Caco-2 (cell line): ENCODE data around the gene CD81. TPM values are rescaled to one million over a fixed set of nuclear protein-coding genes. Genes with fewer than 3 reads are reported as not detected.

ENCODE experiments used
- BruUV-seq: library from RNA; stranded (reverse); fragments of 400-500 nt; replicated peaks from 2 replicates; lab custom pipeline; 2021; lab: Mats Ljungman, UMichigan
- CTCF ChIA-PET: fragments of 300-600 bp; sonication (Branson Sonifier 250); formaldehyde crosslinking; loops from one replicate; lab custom pipeline; 2022; ENCODE audit warnings: antibody characterized with exemption; lab: Charles Lee
- POLR2A ChIA-PET: fragments of 300-600 bp; sonication (Branson Sonifier 250); formaldehyde crosslinking; loops from one replicate; lab custom pipeline; 2022; ENCODE audit warnings: antibody characterized with exemption; lab: Charles Lee
- DNase-seq, 2 experiments: peaks; one replicate each; pipeline versions ENCODE4 v3.0.0 to v3.0.0-alpha.2; 2020 to 2022
- H3K27me3 ChIP-seq: replicated peaks from 2 replicates; pipeline ENCODE4 v1.6.0; 2011; ENCODE audit warnings: low read length; ENCODE audit not compliant: control insufficient read depth, insufficient read depth
- H3K36me3 ChIP-seq: 2 replicates; pipeline ENCODE4 v1.5.1; 2011; ENCODE audit warnings: low read length; ENCODE audit not compliant: control insufficient read depth, insufficient read depth
- H3K4me1 ChIP-seq: fragments of 250-450 bp; sonication (Bioruptor Pico); 2 replicates; pipeline ENCODE4 v1.5.1; 2020; ENCODE audit warnings: mild to moderate bottlenecking
- H3K4me3 ChIP-seq: 2 replicates; pipeline ENCODE4 v1.5.1; 2011; ENCODE audit warnings: low read depth, mild to moderate bottlenecking, control low read depth, low read length
- H3K9me3 ChIP-seq: fragments of 250-450 bp; sonication (Bioruptor Pico); 2 replicates; pipeline ENCODE4 v1.5.1; 2020; ENCODE audit warnings: mild to moderate bottlenecking, moderate library complexity
- H3K27ac Mint-ChIP-seq: one replicate; pipeline ENCODE4 v1.8.0; 2022; ENCODE audit warnings: mixed read lengths; ENCODE audit not compliant: unreplicated experiment
- H3K27me3 Mint-ChIP-seq: one replicate; pipeline ENCODE4 v1.8.0; 2022; ENCODE audit warnings: mixed read lengths; ENCODE audit not compliant: insufficient read depth, unreplicated experiment
- H3K36me3 Mint-ChIP-seq: one replicate; pipeline ENCODE4 v1.8.0; 2022; ENCODE audit warnings: mild to moderate bottlenecking, mixed read lengths; ENCODE audit not compliant: insufficient read depth, unreplicated experiment
- H3K4me1 Mint-ChIP-seq: one replicate; pipeline ENCODE4 v1.8.0; 2022; ENCODE audit warnings: low read depth, mixed read lengths; ENCODE audit not compliant: unreplicated experiment
- H3K4me3 Mint-ChIP-seq: one replicate; pipeline ENCODE4 v1.8.0; 2022; ENCODE audit warnings: mild to moderate bottlenecking, moderate library complexity, mixed read lengths; ENCODE audit not compliant: unreplicated experiment
- H3K9me3 Mint-ChIP-seq: one replicate; pipeline ENCODE4 v1.8.0; 2022; ENCODE audit warnings: mixed read lengths; ENCODE audit not compliant: unreplicated experiment
- intact Hi-C: fragments of 100-400 bp; cut with micrococcal nuclease; formaldehyde crosslinking; loops from one replicate; pipeline ENCODE4 v1.10.0; 2022; ENCODE audit not compliant: unreplicated experiment
- total RNA-seq: library from RNA; stranded (reverse); gene quantifications from 2 replicates; pipeline ENCODE4 v1.2.3, GENCODE V29; 2022
- TF ChIP-seq, protein P1 (sequence below), 2 experiments: fragments of 200-600 bp in 1 of 2; IDR thresholded peaks; 1 replicate in 1 of 2; 2 replicates in 1 of 2; pipeline versions ENCODE4 v1.5.1 to v1.8.0; 2011 to 2022; ENCODE audit warnings: antibody characterized with exemption in 1 of 2, control low read depth in 1 of 2, inconsistent platforms in 1 of 2, low read depth in 1 of 2, low read length in 1 of 2, mild to moderate bottlenecking in 1 of 2, moderate library complexity in 1 of 2; ENCODE audit not compliant: insufficient read depth in 1 of 2, severe bottlenecking in 1 of 2, unreplicated experiment in 1 of 2

CD81 gene
- total RNA-seq, 1 experiment from 2014 or later, result 412 TPM

DNA sequence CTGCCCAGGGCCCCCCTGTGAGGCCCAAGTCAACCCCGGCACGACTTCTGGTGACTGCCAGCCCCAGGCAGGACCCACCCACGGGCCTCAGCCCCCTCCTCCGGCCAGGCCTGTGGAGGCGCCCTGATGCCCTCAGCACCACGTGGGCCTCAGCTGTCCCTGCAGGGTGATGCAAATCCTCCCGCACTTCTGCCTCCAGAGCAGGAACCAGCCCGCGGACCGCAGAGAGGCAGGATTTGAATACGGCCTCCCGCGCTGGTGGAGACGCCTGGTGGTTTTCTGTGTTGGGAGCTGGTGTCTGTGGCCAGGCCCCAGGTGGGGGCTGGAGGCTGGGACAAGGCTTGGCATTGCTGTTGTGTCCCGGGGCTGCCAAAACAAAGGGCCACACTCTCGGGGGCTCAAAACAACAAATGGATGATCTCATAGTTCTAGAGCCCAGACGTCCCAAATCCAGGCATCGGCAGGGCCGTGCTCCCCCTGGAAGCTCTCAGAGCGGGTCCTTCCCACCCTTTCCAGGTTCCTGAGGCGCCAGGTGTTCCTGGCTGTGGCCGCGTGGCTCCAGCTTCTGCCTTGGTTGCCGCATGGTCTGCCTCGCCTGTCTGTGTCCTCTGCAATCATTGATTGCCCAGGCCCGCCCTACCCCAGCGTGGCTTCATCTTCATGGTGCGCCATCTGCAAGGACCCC lies 47.8 kb downstream of the CD81 start:
- Mint-ChIP-seq H3K9me3 (no peaks in the 10 kb centered on the region), H3K27ac (no peak overlapping the region), H3K27me3 (no peaks in the 10 kb centered on the region), H3K36me3 (no peaks in the 10 kb centered on the region), H3K4me1 (no peaks in the 10 kb centered on the region), H3K4me3 (no peak overlapping the region)
- ChIA-PET POLR2A (no interaction called here), CTCF (no interaction called here)
- Histone ChIP-seq H3K4me1 (peaks cover 4% of the 10 kb centered on the region), H3K4me3 (no peak overlapping the region), H3K27me3 (no peaks in the 10 kb centered on the region), H3K36me3 (no peaks in the 10 kb centered on the region), H3K9me3 (no peaks in the 10 kb centered on the region)
- TF ChIP-seq, protein P1, sequence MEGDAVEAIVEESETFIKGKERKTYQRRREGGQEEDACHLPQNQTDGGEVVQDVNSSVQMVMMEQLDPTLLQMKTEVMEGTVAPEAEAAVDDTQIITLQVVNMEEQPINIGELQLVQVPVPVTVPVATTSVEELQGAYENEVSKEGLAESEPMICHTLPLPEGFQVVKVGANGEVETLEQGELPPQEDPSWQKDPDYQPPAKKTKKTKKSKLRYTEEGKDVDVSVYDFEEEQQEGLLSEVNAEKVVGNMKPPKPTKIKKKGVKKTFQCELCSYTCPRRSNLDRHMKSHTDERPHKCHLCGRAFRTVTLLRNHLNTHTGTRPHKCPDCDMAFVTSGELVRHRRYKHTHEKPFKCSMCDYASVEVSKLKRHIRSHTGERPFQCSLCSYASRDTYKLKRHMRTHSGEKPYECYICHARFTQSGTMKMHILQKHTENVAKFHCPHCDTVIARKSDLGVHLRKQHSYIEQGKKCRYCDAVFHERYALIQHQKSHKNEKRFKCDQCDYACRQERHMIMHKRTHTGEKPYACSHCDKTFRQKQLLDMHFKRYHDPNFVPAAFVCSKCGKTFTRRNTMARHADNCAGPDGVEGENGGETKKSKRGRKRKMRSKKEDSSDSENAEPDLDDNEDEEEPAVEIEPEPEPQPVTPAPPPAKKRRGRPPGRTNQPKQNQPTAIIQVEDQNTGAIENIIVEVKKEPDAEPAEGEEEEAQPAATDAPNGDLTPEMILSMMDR (IDR thresholded peaks at IDR 0.05; ENCODE audit: insufficient read depth in 1 of 2, low read depth in 1 of 2, low read length in 1 of 2, severe bottlenecking in 1 of 2, unreplicated experiment in 1 of 2), result no peak
- BruUV-seq, result no TSS peak
- DNase-seq, result no peak
- intact Hi-C loops, result loop anchor here (5.0 kb wide), 1 partner anchor 462 kb away; the partner anchor contains the start of gene CDKN1C

DNA sequence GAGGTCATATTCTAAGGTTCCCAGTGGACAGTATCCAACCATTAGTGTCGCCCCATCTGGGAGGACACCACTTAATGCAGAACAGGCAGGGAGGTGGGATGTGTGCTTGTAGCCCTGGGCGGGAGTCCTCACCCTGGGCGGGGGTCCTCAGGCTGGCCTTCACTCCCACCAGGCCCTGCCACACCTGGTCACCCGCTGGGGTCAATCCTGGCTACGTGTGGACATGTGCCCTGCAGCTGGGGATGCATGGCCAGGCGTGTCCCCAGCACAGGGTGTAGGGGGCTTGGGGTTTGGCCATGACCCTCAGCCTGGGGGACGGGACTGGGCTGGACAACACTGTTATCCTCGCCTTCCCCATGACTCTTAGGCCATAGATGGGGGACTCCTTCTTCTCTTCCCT lies 48.4 kb downstream of the CD81 start:
- Mint-ChIP-seq H3K27ac (no peak overlapping the region), H3K27me3 (no peaks in the 10 kb centered on the region), H3K9me3 (no peaks in the 10 kb centered on the region), H3K4me3 (no peak overlapping the region), H3K4me1 (no peaks in the 10 kb centered on the region), H3K36me3 (no peaks in the 10 kb centered on the region)
- H3K9me3 ChIP-seq, result no peaks in the 10 kb centered on the region
- CTCF ChIA-PET, result interaction anchor here (0.9 to 3.1 kb wide), 2 partner anchors 39 to 106 kb away, joined by 5 to 31 read pairs; no protein-coding TSS in a partner anchor
- no peaks in the 10 kb centered on the region for H3K36me3 ChIP-seq
- no TSS peak for BruUV-seq
- DNase-seq, result no peak
- H3K4me1 ChIP-seq, result peaks cover 1% of the 10 kb centered on the region
- POLR2A ChIA-PET, result no interaction called here
- H3K4me3 ChIP-seq, result no peak overlapping the region
- intact Hi-C loops, result loop anchor here (5.0 kb wide), 1 partner anchor 462 kb away; the partner anchor contains the start of gene CDKN1C
- H3K27me3 ChIP-seq, result no peaks in the 10 kb centered on the region
- TF ChIP-seq, protein P1 (IDR thresholded peaks at IDR 0.05; ENCODE audit: insufficient read depth in 1 of 2, low read depth in 1 of 2, low read length in 1 of 2, severe bottlenecking in 1 of 2, unreplicated experiment in 1 of 2), result no peak

DNA sequence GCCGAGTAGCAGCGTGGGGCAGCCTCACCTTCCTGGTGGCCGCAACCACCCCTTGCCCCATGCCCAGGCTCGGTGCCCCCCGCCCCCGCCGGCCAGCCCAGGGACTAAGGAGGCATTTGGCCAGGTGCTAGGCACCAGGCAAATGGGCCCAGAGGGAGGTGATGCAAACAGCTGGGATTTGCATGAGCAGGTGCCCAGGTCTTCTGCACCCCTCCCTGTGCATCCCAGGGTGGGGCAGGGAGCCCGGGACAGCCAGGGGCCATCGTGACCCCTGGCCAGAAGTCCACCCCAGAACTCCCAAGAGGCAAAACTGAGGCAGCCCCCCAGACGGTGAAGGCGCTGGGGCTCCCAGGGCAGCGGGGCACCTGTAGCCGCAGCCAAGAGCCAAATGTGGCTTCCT lies 49.1 kb downstream of the CD81 start:
- no peaks in the 10 kb centered on the region for H3K27me3 ChIP-seq
- no peaks in the 10 kb centered on the region for H3K36me3 ChIP-seq
- Mint-ChIP-seq H3K27ac (no peak overlapping the region), H3K9me3 (no peaks in the 10 kb centered on the region), H3K4me3 (no peak overlapping the region), H3K4me1 (no peaks in the 10 kb centered on the region), H3K27me3 (no peaks in the 10 kb centered on the region), H3K36me3 (no peaks in the 10 kb centered on the region)
- H3K4me1 ChIP-seq, result no peaks in the 10 kb centered on the region
- no TSS peak for BruUV-seq
- H3K9me3 ChIP-seq, result no peaks in the 10 kb centered on the region
- intact Hi-C loops, result loop anchor here (5.0 kb wide), 1 partner anchor 461 kb away; the partner anchor contains the start of gene CDKN1C
- TF ChIP-seq, protein P1 (IDR thresholded peaks at IDR 0.05; ENCODE audit: insufficient read depth in 1 of 2, low read depth in 1 of 2, low read length in 1 of 2, severe bottlenecking in 1 of 2, unreplicated experiment in 1 of 2), result no peak
- ChIA-PET POLR2A (no interaction called here), CTCF (interaction anchor here (0.9 to 3.1 kb wide), 2 partner anchors 39 to 106 kb away, joined by 5 to 31 read pairs; no protein-coding TSS in a partner anchor)
- H3K4me3 ChIP-seq, result no peak overlapping the region
- no peak for DNase-seq
